ENCODE data around the gene ARL17B.
A peak's percentile ranks its signal among the peaks of the same experiment; 100 is the strongest.
"Not testable (repeated sequence)": the region's sequence is repeated elsewhere in the genome, so short reads cannot be mapped to it uniquely, and the experiment has no call there.

ARL17B gene

DNA sequence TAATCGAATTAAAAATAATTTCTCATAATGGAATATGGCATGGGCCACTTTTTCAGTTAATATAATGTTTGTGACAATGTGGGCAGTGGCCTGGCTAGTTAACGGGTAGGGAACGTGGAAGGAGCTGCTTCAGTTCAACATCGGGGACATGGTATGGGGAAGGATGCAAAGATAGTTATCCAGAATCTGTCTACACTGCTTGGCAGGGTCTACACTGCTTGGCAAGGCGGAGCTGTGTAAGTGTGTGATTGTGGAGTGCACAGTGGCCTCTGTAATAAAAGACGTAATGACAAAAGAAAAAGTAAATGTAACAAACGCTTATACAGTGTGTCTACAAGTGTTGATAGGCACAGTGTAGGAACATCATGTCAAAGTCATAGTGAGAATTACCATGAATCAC, 74.0 kb downstream of the ARL17B start:
- DNase-seq (ENCODE audit: low spot score) = not testable (repeated sequence)

DNA sequence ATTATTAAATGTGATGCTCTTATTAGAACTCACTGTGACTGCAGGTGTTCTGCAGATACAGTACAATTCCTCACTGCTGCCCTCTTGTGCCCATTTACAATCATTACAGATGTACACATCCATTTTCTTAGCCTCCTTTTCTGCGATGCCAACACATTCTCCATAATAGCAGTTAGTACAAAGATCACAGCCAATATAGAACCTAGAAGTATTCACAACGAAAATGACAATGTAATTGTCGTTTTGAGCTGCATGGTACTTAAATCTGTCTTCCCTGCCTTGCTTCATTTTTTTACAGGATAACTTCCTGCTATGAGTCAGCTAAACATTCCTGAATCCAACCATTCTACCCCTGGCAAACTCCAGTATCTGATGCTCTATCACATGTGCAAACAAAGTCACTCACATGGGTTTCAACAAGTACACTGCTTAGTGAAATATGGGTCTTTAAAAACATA, 74.8 kb downstream of the ARL17B start:
- peak; percentile 20 for DNase-seq (ENCODE audit: low spot score)

GRCh38 chr17:46285500-46285899, 76.1 kb downstream of the ARL17B start:
- DNase-seq (ENCODE audit: low spot score) = not testable (repeated sequence)

DNA sequence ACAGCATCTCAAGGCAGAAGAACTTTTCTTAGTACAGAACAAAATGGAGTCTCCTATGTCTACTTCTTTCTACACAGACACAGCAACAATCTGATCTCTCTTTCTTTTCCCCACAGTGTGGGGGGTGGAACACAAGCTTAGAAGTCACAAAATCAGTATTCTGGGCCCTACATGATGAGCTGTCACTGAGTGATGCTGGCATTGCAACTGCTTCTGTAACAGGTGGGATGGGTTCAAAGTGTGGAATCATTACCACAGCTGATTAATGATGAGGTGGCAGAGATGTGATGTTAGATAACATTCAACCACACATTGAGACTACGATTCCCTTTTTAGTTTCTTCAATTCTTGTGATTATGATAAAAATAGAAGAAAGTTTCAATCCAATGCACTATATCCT, 77.1 kb downstream of the ARL17B start:
- DNase-seq (ENCODE audit: low spot score) = not testable (repeated sequence)

DNA sequence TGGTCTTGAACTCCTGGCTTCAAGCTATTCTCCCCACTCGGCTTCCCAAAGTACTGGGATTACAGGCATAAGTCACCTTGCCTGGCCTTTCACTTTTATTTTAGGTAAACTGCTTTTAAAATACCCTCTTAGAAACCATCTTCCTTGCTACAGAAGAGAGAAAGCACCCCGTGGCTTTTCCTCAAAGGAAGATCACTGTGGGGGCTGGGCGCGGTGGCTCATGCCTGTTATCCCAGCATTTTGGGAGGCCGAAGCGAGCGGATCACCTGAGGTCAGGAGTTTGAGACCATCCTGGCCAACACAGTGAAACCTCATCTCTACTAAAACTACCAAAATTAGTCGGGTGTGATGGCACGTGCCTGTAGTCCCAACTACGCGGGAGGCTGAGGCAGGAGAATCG, 78.9 kb downstream of the ARL17B start:
- not testable (repeated sequence) for DNase-seq (ENCODE audit: low spot score)

- not testable (repeated sequence) for DNase-seq (ENCODE audit: low spot score)
Measured at GRCh38 chr17:46281336-46281735, 80.2 kb downstream of the ARL17B start.

DNA sequence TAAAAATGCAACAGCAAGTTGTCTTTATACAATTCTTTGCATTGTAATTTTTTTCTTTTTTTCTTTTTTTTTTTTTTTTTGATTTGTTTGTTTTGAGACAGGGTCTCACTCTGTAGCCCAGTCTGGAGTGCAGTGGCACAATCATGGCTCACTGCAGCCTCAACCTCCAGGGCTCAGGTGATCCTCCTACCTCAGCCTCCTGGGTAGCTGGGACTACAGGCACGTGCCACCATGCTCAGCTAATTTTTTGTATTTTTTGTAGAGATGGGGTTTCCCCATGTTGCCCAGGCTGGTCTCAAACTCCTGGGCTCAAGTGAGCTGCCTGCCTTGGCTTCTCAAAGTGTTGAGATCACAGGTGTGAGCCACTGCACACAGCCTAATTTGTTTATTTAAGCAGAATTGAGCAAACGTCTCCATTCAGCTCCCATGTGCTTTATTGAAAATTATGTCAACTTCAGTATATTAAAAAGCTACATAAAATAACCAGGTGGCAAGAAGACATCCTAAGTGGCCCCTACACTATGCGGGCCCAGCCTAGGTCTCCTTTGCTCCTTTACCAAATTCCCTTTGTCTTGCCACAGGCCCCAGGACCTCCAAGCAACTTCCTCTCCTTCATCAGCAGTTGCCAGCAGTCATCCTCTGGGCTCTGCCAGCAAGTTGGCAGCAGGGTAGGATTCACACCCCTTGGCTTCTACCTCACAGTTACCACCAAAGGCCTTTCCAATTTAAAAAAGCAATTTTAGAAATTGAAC, 84.7 kb downstream of the ARL17B start:
- DNase-seq (ENCODE audit: low spot score) = not testable (repeated sequence)

DNA sequence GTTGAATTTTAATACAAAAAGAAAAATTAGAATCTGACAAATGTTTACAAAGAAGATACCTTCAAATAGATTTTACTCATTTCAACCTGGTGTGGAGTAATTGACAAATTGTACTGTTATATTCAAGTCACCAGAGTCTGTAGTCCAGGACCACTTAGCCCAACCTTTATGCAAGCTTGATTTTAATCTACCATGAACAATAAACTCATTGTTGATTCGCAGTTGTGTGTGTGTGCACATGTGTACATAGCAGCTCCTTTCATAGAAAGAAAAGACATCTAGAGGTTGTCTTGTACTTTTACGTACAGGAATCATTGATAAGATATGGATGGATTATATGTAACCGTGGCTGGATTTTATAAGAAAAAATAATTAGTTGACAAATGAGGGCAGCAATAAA, 87.3 kb downstream of the ARL17B start:
- no peak for DNase-seq (ENCODE audit: low spot score)

- no peak for DNase-seq (ENCODE audit: low spot score)
Measured at GRCh38 chr17:46273541-46274236, 87.9 kb downstream of the ARL17B start.

DNA sequence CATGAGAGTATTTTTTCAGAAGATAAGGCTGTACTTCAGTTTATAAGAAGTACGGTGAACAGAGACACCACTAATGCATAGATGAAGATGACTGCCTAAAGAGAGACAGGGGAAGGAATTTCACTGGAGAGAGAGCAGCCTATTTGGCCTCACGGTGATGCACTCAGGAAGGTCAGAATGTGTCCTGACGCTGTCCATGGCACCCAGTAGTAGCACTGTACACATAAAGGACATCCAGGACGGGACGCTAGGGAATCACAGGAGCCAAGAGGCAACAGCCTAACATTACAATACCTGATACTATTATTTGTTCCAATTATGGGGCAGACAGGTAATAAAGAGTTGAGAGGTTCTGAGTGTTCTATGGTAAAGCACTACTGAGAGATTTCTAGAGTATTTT, 91.5 kb downstream of the ARL17B start:
- no peak for DNase-seq (ENCODE audit: low spot score)

DNA sequence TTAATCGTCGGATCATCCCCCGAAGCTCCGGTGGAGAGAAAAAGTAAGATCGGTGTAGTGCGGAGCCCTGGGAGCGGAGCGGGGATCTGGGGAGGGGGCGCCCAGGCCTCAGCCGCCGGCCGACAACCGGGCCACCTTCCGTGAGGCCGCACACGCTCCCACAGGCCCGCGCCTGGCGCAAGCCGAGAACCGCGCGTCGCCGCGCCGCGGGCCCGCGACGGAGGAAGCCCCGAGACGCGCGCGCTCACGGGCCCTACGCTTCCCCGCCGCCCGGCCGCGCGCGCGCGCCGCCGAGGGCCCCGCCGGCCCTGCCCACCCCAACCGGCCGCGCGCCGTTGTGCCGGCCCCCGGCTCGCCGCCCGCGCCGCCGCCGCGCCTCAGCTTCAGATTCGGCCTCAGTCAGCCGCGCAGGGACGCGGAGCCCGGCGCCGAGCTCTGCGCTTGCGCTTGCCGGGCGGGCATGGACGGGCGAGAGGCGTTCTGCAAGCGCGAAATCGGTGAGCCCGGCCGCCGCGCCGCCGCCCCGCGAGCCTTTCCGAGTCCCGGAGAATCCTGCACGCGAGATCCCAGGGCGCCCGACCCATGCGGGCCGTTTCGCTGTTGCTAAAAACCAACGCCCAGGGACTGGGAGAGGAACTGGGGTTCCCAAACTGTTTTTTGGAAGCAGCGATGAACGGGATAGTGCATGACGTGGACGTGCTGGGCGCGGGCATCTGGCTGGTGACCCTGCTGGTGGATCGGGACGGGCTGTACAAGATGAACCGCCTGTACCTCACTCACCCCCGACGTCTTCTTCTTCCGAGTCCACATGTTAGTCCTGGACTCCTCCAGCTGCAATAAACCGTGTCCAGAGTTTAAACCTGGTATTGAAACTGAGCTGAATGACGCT, 94.7 kb downstream of the ARL17B start:
- peak; percentile 43 for DNase-seq (ENCODE audit: low spot score)

DNA sequence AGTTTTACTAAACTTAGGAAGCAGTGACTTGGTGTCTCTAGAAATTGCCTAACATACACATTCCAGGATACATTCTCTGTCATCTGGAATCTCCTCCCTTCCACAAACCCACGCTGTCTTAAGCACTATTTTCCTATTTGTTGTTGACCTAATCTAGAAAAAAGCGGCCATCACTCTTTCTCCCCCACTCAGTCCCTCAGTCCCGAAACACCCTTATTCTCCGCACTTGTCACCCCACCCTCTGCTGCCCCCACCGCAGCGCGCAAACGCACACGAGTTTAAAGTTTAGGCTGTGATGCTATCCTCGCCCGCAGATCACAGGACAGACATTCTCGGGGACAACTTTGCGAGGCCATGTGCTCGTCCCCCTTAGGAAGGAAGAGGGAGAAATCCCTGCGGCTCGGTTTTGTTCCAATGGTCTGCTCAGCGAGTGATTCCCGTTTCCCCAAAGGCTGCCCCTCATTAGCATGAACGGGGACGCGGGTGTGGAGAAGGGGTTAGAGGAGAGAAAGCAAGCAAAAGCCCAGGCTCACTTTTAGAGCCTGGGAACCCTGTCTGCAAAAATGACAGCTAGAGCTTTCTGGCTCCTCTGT, 95.4 kb downstream of the ARL17B start:
- DNase-seq (ENCODE audit: low spot score) = not testable (repeated sequence)

DNA sequence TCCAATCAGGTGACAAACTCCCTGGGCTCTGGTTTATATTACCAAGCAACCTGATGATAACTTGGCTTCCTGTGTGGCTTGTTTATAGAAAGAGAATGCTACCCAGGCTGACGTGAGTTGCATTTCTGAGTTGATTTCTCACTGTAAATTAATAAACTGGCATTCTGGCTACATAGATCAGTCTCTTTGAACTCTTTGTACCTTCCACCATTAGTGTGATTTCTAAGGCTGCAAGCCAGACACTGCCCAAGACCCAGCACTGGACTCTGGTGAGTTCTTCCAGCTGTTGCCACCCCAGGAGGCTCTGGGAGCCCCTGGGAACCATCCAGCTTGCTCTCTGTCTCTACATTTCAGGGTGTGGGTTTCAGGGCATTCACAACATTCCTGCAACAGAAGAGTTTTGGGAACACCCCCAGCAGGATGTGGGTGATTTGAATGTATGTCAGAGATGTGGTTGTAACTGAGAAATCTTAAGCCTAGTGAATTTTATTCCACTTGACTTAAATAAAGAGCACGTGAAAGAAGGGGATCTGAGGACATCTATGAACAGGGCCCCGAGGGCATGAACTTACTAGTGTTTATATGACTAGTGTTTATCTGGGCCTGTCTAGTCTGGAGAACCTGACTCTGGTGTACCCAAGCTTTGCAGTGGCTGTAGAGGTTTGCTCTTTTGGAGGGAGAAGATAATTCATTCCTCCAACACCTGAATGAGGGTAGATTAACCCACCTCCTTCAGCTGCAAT, 96.9 kb downstream of the ARL17B start:
- DNase-seq (ENCODE audit: low spot score) = peak; percentile 5

GRCh38 chr17:46262271-46262670, 99.3 kb downstream of the ARL17B start:
- DNase-seq (ENCODE audit: low spot score) = no peak

DNA sequence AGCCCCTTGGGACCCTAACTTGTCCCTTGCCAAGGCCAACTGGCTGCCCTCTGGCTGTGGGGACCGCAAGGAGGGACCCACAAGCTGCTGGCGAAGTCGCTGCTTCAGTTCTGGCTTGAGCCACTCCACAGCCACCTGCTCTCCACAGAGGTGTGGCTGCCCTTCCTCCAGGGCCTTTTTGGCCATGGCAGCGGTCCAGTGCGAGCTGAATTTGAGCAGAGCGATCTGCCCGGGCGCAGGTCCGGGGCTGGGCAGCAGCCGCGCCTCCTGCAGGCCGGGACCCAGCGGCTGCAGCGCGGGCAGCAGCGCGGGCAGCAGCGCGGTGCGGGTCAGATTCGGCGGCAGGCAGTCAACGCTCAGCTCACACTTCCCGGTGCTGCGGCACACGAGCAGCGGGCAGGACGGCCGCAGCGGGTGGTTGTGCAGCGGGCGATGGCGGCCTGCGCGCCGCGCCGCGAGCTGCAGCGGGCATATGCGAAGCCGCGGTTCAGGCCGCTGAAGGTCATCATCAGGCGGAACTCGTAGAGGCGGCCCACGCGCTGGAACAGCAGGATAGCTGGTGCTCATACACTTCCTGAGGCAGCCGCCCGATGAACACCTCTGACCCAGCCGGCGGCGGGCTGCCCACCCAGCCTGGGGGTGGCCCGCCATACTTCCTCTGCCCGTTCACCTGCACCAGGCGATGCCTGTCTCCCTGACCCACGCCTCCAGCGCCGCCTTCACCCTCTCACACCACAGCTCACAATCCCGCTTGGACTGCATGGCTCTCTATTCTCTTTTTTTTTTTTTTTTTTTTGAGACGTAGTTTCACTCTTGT, 101.5 kb downstream of the ARL17B start:
- not testable (repeated sequence) for DNase-seq (ENCODE audit: low spot score)

GRCh38 chr17:46256369-46256768, 105.2 kb downstream of the ARL17B start:
- DNase-seq (ENCODE audit: low spot score) = not testable (repeated sequence)

DNA sequence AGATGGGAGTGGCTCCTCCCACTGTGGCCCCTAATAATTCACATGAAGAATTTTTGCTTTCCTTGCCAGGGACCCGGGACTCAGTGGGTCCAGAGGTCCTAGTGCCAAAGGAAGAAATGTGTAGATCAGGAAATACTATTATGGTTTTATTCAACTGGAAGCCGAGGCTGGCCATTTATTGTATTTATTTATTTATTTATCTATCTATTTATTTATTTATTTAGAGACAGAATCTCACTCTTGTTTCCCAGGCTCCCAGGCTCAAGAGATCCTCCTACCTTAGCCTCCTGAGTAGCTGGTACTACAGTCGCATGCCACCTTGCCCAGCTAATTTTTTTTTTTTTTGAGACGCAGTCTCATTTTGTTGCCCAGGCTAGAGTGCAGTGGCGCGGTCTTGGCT, 107.4 kb downstream of the ARL17B start:
- DNase-seq (ENCODE audit: low spot score) = not testable (repeated sequence)

DNA sequence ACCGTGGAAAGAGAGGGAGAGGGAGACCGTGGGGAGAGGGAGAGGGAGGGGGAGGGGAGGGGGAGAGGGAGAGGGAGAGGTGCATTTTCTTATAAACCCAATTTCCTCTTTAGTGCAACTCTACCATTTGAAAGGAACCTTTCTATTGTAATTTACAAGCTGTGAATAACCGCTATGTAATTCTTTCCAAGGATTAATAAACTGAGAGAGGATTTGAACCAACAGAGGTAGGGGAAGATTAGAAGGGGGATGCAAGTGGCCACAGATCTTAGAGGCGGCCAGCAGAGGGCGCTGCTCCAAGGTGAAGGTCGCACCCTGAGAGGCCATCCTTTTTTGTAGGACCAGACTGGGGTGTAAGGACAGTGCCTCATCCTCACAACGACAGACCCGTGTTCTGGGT, 107.8 kb downstream of the ARL17B start:
- DNase-seq (ENCODE audit: low spot score) = not testable (repeated sequence)

- DNase-seq (ENCODE audit: low spot score) = not testable (repeated sequence)
Measured at GRCh38 chr17:46252804-46253203, 108.8 kb downstream of the ARL17B start.

DNA sequence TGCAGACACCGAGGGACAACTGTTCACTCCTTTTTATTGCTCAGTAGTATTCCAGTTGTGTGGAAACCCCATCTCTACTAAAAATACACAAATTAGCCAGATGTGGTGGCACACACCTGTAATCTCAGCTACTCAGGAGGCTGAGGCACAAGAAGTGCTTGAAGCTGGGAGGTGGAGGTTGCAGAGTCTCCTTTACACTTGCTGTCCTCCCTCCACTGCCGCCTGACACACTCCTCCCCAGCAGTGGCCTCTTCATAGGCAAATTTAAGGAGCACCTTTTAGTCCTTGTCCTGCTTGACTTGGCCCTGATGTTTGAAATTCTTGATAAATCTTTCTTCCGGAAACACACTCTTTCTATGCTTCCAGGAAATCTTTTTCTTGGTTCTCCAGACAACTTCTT, 112.4 kb downstream of the ARL17B start:
- DNase-seq (ENCODE audit: low spot score) = not testable (repeated sequence)
